HG02588 (cell line): ENCODE data around the gene HOXD4.

Source experiments
- ATAC-seq: cut with Tn5 transposase; IDR thresholded peaks from one replicate; pipeline ENCODE4 v1.9.1; 2021; ENCODE audit warnings: mild to moderate bottlenecking, moderate library complexity; ENCODE audit not compliant: unreplicated experiment

The HOXD4 gene

GRCh38 chr2:176156807-176157498 lies 5.6 kb downstream of the HOXD4 start, which contains the start of gene HOXD3:
HOXD3 (plus strand) TSS chr2:176157307; CDS start chr2:176169115, 11,808 bp downstream.
- no peak for ATAC-seq

- ATAC-seq, result no peak
These were observed 6.3 kb downstream of the HOXD4 start for GRCh38 chr2:176157499-176158185.

GRCh38 chr2:176158186-176158591 lies 6.8 kb downstream of the HOXD4 start:
- ATAC-seq, result no peak

GRCh38 chr2:176158855-176159662 lies 7.7 kb downstream of the HOXD4 start:
- ATAC-seq, result no peak

GRCh38 chr2:176159663-176160250 lies 8.4 kb downstream of the HOXD4 start:
- no peak for ATAC-seq

- ATAC-seq, result no peak
These were observed 9.1 kb downstream of the HOXD4 start for GRCh38 chr2:176160251-176160985.

- ATAC-seq, result no peak
These were observed 9.9 kb downstream of the HOXD4 start for GRCh38 chr2:176160986-176161824.

- no peak for ATAC-seq
These were observed 10.7 kb downstream of the HOXD4 start for GRCh38 chr2:176161825-176162626.

- ATAC-seq, result no peak
These were observed 11.7 kb downstream of the HOXD4 start for GRCh38 chr2:176162911-176163671.

GRCh38 chr2:176163672-176164056 lies 12.3 kb downstream of the HOXD4 start:
- no peak for ATAC-seq

GRCh38 chr2:176164201-176164600 lies 12.9 kb downstream of the HOXD4 start:
- no peak for ATAC-seq

- no peak for ATAC-seq
These were observed 13.4 kb downstream of the HOXD4 start for GRCh38 chr2:176164611-176165369.

GRCh38 chr2:176165370-176166050 lies 14.2 kb downstream of the HOXD4 start:
- no peak for ATAC-seq

GRCh38 chr2:176166272-176166671 lies 14.9 kb downstream of the HOXD4 start:
- ATAC-seq, result no peak

GRCh38 chr2:176167398-176167797 lies 16.0 kb downstream of the HOXD4 start:
- no peak for ATAC-seq

GRCh38 chr2:176169181-176169580 lies 17.8 kb downstream of the HOXD4 start:
- no peak for ATAC-seq

- no peak for ATAC-seq
These were observed 18.4 kb downstream of the HOXD4 start for GRCh38 chr2:176169711-176170110.
